ENCODE measurements around the gene TAS2R5. TPM values are rescaled to one million over a fixed set of nuclear protein-coding genes. Genes with fewer than 3 reads are reported as not detected.
"Not testable (repeated sequence)": the region's sequence is repeated elsewhere in the genome, so short reads cannot be mapped to it uniquely, and the experiment has no call there.

Gene TAS2R5
- total RNA-seq, 1 donor from 2014 or later: 3.9 TPM

DNA sequence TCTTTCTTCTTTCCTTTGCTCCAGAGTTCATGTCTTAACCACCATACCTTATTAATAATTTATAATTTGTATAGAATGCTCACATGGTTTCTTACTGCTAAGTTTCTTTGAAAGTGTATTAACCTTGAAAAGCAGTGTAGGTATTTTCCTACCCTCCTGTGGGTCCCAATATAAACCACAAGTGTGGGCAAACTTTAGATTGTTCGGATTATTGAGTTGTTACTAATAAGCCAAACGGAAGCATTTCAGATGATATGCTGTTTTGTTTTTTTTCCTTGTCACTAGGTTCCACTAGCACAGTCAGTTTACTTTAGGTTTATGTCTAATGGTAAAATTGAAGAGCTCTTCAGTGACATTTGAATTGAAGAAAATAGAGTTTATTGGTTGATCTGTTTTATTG is 41.6 kb upstream of the TAS2R5 start:
- Histone ChIP-seq H3K9me3 (ENCODE audit: low read depth) (peaks cover 21% of the 10 kb centered on the region), H3K27ac (no peak overlapping the region), H3F3A (ENCODE audit: low read depth) (no peaks in the 10 kb centered on the region), H3K4me3 (no peak overlapping the region), H3K27me3 (no peaks in the 10 kb centered on the region), H3K79me2 (ENCODE audit: low read depth) (no peaks in the 10 kb centered on the region), H3K9ac (no peak overlapping the region), H3K4me1 (no peaks in the 10 kb centered on the region), H2AFZ (replicated peaks) (no peak overlapping the region), H4K20me1 (ENCODE audit: low read depth) (no peaks in the 10 kb centered on the region), H3K36me3 (peaks cover 83% of the 10 kb centered on the region), H3K4me2 (no peak overlapping the region)
- H3K27me3 Mint-ChIP-seq (ENCODE audit: insufficient read depth, low read depth): no peaks in the 10 kb centered on the region
- H3K4me1 Mint-ChIP-seq: no peaks in the 10 kb centered on the region
- no peak for TF ChIP-seq EZH2phosphoT487 (IDR thresholded peaks at IDR 0.05)
- TF ChIP-seq CTCF (IDR thresholded peaks at IDR 0.05): no peak
- TF ChIP-seq EZH2 (IDR thresholded peaks at IDR 0.05): no peak
- H3K4me3 Mint-ChIP-seq: no peak overlapping the region
- H3K36me3 Mint-ChIP-seq: peaks cover 64% of the 10 kb centered on the region
- no peak overlapping the region for H3K27ac Mint-ChIP-seq
- peaks cover 34% of the 10 kb centered on the region for H3K9me3 Mint-ChIP-seq
- DNase-seq (ENCODE audit: low spot score): no peak

GRCh38 chr7:141751904-141752303 is 38.1 kb upstream of the TAS2R5 start:
- not testable (repeated sequence) for H3K27me3 Mint-ChIP-seq (ENCODE audit: insufficient read depth, low read depth); H4K20me1 ChIP-seq (ENCODE audit: low read depth); H3K4me3 Mint-ChIP-seq; H3K27ac Mint-ChIP-seq; H3F3A ChIP-seq (ENCODE audit: low read depth); H3K27me3 ChIP-seq; H3K4me1 ChIP-seq; H3K4me1 Mint-ChIP-seq; H3K4me3 ChIP-seq; H3K79me2 ChIP-seq (ENCODE audit: low read depth); H2AFZ ChIP-seq (replicated peaks); H3K4me2 ChIP-seq; H3K27ac ChIP-seq; H3K9ac ChIP-seq
- DNase-seq (ENCODE audit: low spot score): peak; percentile 15
- H3K36me3 Mint-ChIP-seq: peaks cover 72% of the 10 kb centered on the region
- Histone ChIP-seq H3K9me3 (ENCODE audit: low read depth) (peaks cover 21% of the 10 kb centered on the region), H3K36me3 (peaks cover 53% of the 10 kb centered on the region)
- peaks cover 37% of the 10 kb centered on the region for H3K9me3 Mint-ChIP-seq

- no peaks in the 10 kb centered on the region for H3F3A ChIP-seq (ENCODE audit: low read depth)
- H3K27ac ChIP-seq: no peak overlapping the region
- H3K4me3 ChIP-seq: no peak overlapping the region
- H3K9ac ChIP-seq: no peak overlapping the region
- TF ChIP-seq EZH2 (IDR thresholded peaks at IDR 0.05) (no peak), CTCF (IDR thresholded peaks at IDR 0.05) (peak; percentile 48), EZH2phosphoT487 (IDR thresholded peaks at IDR 0.05) (no peak)
- H2AFZ ChIP-seq (replicated peaks): no peak overlapping the region
- H3K27me3 ChIP-seq: no peaks in the 10 kb centered on the region
- no peaks in the 10 kb centered on the region for H3K79me2 ChIP-seq (ENCODE audit: low read depth)
- peaks cover 21% of the 10 kb centered on the region for H3K9me3 ChIP-seq (ENCODE audit: low read depth)
- Mint-ChIP-seq H3K27ac (no peak overlapping the region), H3K27me3 (ENCODE audit: insufficient read depth, low read depth) (no peaks in the 10 kb centered on the region), H3K36me3 (peaks cover 75% of the 10 kb centered on the region), H3K4me3 (no peak overlapping the region), H3K9me3 (peaks cover 37% of the 10 kb centered on the region), H3K4me1 (no peaks in the 10 kb centered on the region)
- no peaks in the 10 kb centered on the region for H3K4me1 ChIP-seq
- H4K20me1 ChIP-seq (ENCODE audit: low read depth): no peaks in the 10 kb centered on the region
- H3K4me2 ChIP-seq: no peak overlapping the region
- H3K36me3 ChIP-seq: peaks cover 50% of the 10 kb centered on the region
- DNase-seq (ENCODE audit: low spot score): no peak
Observed at GRCh38 chr7:141752634-141753033, 37.4 kb upstream of the TAS2R5 start.

- Histone ChIP-seq H3K4me2 (no peak overlapping the region), H2AFZ (replicated peaks) (no peak overlapping the region), H3K4me3 (no peak overlapping the region), H3K9ac (no peak overlapping the region), H3F3A (ENCODE audit: low read depth) (no peaks in the 10 kb centered on the region), H3K79me2 (ENCODE audit: low read depth) (no peaks in the 10 kb centered on the region), H3K27me3 (no peaks in the 10 kb centered on the region), H3K4me1 (no peaks in the 10 kb centered on the region), H3K9me3 (ENCODE audit: low read depth) (peaks cover 18% of the 10 kb centered on the region), H3K27ac (no peak overlapping the region), H4K20me1 (ENCODE audit: low read depth) (no peaks in the 10 kb centered on the region), H3K36me3 (peaks cover 29% of the 10 kb centered on the region)
- Mint-ChIP-seq H3K27ac (no peak overlapping the region), H3K9me3 (peaks cover 35% of the 10 kb centered on the region), H3K4me3 (no peak overlapping the region), H3K4me1 (no peaks in the 10 kb centered on the region), H3K36me3 (peaks cover 74% of the 10 kb centered on the region), H3K27me3 (ENCODE audit: insufficient read depth, low read depth) (no peaks in the 10 kb centered on the region)
- DNase-seq (ENCODE audit: low spot score): peak; percentile 61
- TF ChIP-seq CTCF (IDR thresholded peaks at IDR 0.05) (peak; percentile 60), EZH2phosphoT487 (IDR thresholded peaks at IDR 0.05) (no peak)
Observed at GRCh38 chr7:141754939-141755338, 35.1 kb upstream of the TAS2R5 start.

Data from neural progenitor cell (in vitro differentiated cells).